Muscle of back (tissue), 13 donors: ENCODE results near the gene ADPRM. TPM values are rescaled to one million over a fixed set of nuclear protein-coding genes. Genes with fewer than 3 reads are reported as not detected.
"Not testable (repeated sequence)": the region's sequence is repeated elsewhere in the genome, so short reads cannot be mapped to it uniquely, and the experiment has no call there.

ENCODE experiments used
- DNase-seq, 3 donors: peaks; one replicate each; pipeline versions ENCODE4 v3.0.0 to v3.0.0-alpha.2; 2013
- long read RNA-seq, 9 donors: transcript quantifications; one replicate each; lab custom pipeline, GENCODE V29; 2026
- polyA plus RNA-seq, 10 donors: library from polyadenylated mRNA; unstranded; fragments of 120-200 nt; gene quantifications; one replicate each; pipeline ENCODE4 v1.2.1, GENCODE V29; 2013; ENCODE audit not compliant: insufficient read length in 10 of 10

The ADPRM gene
- 10 to 100 TPM; 15.8 to 21.5 (median 17.9) TPM for polyA plus RNA-seq
- long read RNA-seq, donor 1, partial matches to known transcripts: 0 of 2 reads
- long read RNA-seq, donor 1, other reads (novel, unspliced or antisense): 0 of 2 reads
- long read RNA-seq, donor 2, partial matches to known transcripts: 0 of 9 reads
- long read RNA-seq, donor 2, other reads (novel, unspliced or antisense): 5 of 9 reads
- long read RNA-seq, donor 3: 0 reads
- long read RNA-seq, donor 4, partial matches to known transcripts: 0 of 4 reads
- long read RNA-seq, donor 4, other reads (novel, unspliced or antisense): 0 of 4 reads
- long read RNA-seq, donor 5, partial matches to known transcripts: 0 of 6 reads
- long read RNA-seq, donor 5, other reads (novel, unspliced or antisense): 0 of 6 reads
- long read RNA-seq, donor 6, partial matches to known transcripts: 0 of 4 reads
- long read RNA-seq, donor 6, other reads (novel, unspliced or antisense): 0 of 4 reads
- long read RNA-seq, donor 7, partial matches to known transcripts: 0 of 2 reads
- long read RNA-seq, donor 7, other reads (novel, unspliced or antisense): 0 of 2 reads
- long read RNA-seq, donor 8: 0 reads
- long read RNA-seq, donor 9: 0 reads

- DNase-seq: peak; percentile 95 to 98 (median 96)
These were observed at the start of gene ADPRM, which contains the start of gene SCO1 for GRCh38 chr17:10697092-10698081. ADPRM (plus strand) TSS chr17:10697594; CDS start chr17:10704927, 7,333 bp downstream. SCO1 (minus strand) TSS chr17:10697533; CDS start chr17:10697507, 26 bp downstream.

GRCh38 chr17:10648381-10648780 lies 49.0 kb upstream of the ADPRM start:
- DNase-seq: no peak

- DNase-seq: no peak
These were observed 48.4 kb upstream of the ADPRM start for GRCh38 chr17:10648956-10649355.

- DNase-seq: no peak
These were observed 47.8 kb upstream of the ADPRM start for GRCh38 chr17:10649602-10650001.

GRCh38 chr17:10651927-10652326 lies 45.5 kb upstream of the ADPRM start:
- DNase-seq: no peak

GRCh38 chr17:10652984-10653659 lies 44.3 kb upstream of the ADPRM start:
- DNase-seq: no peak

GRCh38 chr17:10653987-10654386 lies 43.4 kb upstream of the ADPRM start:
- no peak for DNase-seq

GRCh38 chr17:10657148-10657547 lies 40.2 kb upstream of the ADPRM start, which contains the start of gene MYH3:
MYH3 (minus strand) TSS chr17:10657309; CDS start chr17:10655064, 2,245 bp downstream.
- peak; percentile 37 to 73 (median 61) for DNase-seq

GRCh38 chr17:10657879-10658278 lies 39.5 kb upstream of the ADPRM start:
- peak in 2 of 3 donors; percentile 45 to 46 for DNase-seq

- DNase-seq: peak in 2 of 3 donors; percentile 40 to 44
These were observed 36.0 kb upstream of the ADPRM start for GRCh38 chr17:10661437-10661836.

- no peak for DNase-seq
These were observed 34.2 kb upstream of the ADPRM start for GRCh38 chr17:10663231-10663630.

- no peak for DNase-seq
These were observed 32.8 kb upstream of the ADPRM start for GRCh38 chr17:10664571-10664970.

- DNase-seq: no peak
These were observed 30.5 kb upstream of the ADPRM start for GRCh38 chr17:10666906-10667305.

GRCh38 chr17:10668775-10669174 lies 28.6 kb upstream of the ADPRM start:
- no peak for DNase-seq

- DNase-seq: no peak
These were observed 24.1 kb upstream of the ADPRM start for GRCh38 chr17:10673312-10673711.

GRCh38 chr17:10674704-10675103 lies 22.7 kb upstream of the ADPRM start:
- DNase-seq: no peak

GRCh38 chr17:10681866-10682446 lies 15.4 kb upstream of the ADPRM start:
- DNase-seq: peak in 2 of 3 donors; percentile 25 to 76

- peak in 1 of 3 donors; percentile 18 for DNase-seq
These were observed 13.5 kb upstream of the ADPRM start for GRCh38 chr17:10683853-10684252.

- DNase-seq: no peak
These were observed 9.9 kb upstream of the ADPRM start for GRCh38 chr17:10687499-10687898.

- DNase-seq: not testable (repeated sequence)
These were observed 1.5 kb upstream of the ADPRM start for GRCh38 chr17:10695875-10696407.
